ENCODE results near the gene USP10.

DNA sequence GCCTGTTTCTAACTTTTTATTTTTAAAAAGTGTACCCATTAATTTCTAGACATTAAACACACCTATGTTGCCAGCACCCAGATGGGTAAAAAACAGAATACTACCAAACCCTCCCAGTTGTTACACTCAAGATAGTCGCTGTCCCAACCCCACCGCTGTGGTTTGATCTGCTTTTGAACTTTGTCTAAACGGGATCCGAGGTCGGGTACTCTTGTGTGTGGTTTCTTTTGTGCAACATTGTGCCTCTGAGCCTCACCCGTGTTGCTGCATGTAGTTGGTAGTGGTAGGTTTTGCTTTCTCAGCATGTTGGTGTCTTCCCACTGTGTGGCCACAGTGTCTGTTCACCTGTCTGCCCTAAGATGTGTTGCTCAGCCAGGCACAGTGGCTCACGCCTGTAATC is 47.2 kb upstream of the USP10 start:
- TF ChIP-seq ZNF274 (IDR thresholded peaks at IDR 0.05; ENCODE audit: low read depth, low read length) (no peak), YY1 (IDR thresholded peaks at IDR 0.05; ENCODE audit: insufficient read depth, insufficient read length) (no peak)

Measured in NT2/D1 (cell line).